Transverse colon (tissue), 4 donors: ENCODE measurements around the gene DDI2. TPM values are rescaled to one million over a fixed set of nuclear protein-coding genes. Genes with fewer than 3 reads are reported as not detected.

Source experiments
- DNase-seq: peaks from one replicate; pipeline ENCODE4 v3.0.0-alpha.2; 2019
- H3K27ac ChIP-seq, 4 donors: fragments of 200-600 bp; sonication (generic); 2 replicates each; pipeline ENCODE4 v1.5.1; 2016 to 2018; ENCODE audit warnings: inconsistent platforms in 4 of 4
- H3K27me3 ChIP-seq: fragments of 200-600 bp; sonication (generic); 2 replicates; pipeline ENCODE4 v1.5.1; 2017; ENCODE audit warnings: inconsistent platforms
- H3K36me3 ChIP-seq, 4 donors: fragments of 200-600 bp; sonication (generic); 2 replicates each; pipeline ENCODE4 v1.5.1; 2017 to 2019; ENCODE audit warnings: inconsistent platforms in 4 of 4
- H3K4me1 ChIP-seq, 4 donors: fragments of 200-600 bp; sonication (generic); 2 replicates each; pipeline ENCODE4 v1.5.1; 2017 to 2020; ENCODE audit warnings: inconsistent platforms in 4 of 4
- H3K4me3 ChIP-seq, 4 donors: fragments of 200-600 bp; sonication (generic); 1 replicate in 1 of 4; 2 replicates in 3 of 4; pipeline versions ENCODE4 v1.5.1 to v1.6.1; 2017 to 2019; ENCODE audit warnings: inconsistent platforms in 4 of 4
- H3K9me3 ChIP-seq, 2 donors: fragments of 200-600 bp; sonication (generic); 2 replicates each; pipeline ENCODE4 v1.5.1; 2017 to 2019; ENCODE audit warnings: inconsistent platforms in 2 of 2
- EP300 ChIP-seq: sonication (generic); formaldehyde crosslinking; IDR thresholded peaks from one replicate; pipeline ENCODE4 v1.6.1; 2017; ENCODE audit warnings: antibody characterized with exemption, low read depth
- POLR2A ChIP-seq: fragments of 450-650 bp; IDR thresholded peaks from one replicate; pipeline ENCODE4 v1.6.1; 2016; ENCODE audit warnings: antibody characterized with exemption, mild to moderate bottlenecking, moderate library complexity
- POLR2AphosphoS5 ChIP-seq, 3 donors: sonication (generic); formaldehyde crosslinking; IDR thresholded peaks; one replicate each; pipeline ENCODE4 v1.6.1; 2016; ENCODE audit warnings: antibody characterized with exemption in 3 of 3
- WGBS, 2 donors: methylation state at CpG; one replicate each; pipeline ENCODE4 v1.1.5; 2018; ENCODE audit warnings: low coverage in 1 of 2; 5-methylcytosine and 5-hydroxymethylcytosine counted together
- in situ Hi-C, 4 donors: fragments of 200-750 bp; cut with MboI; loops; one replicate each; pipeline versions ENCODE4 v1.15.0 to v1.15.1; 2017; ENCODE audit warnings: low sequenced_read_pairs in 3 of 4, low pct_ligation_motif_present in 1 of 4, low pct_unique_long_range_greater_than_20kb in 1 of 4
- intact Hi-C: fragments of 100-400 bp; cut with DNase I; formaldehyde crosslinking; loops from one replicate; pipeline ENCODE4 v1.15.1; 2023; ENCODE audit warnings: low total_unique reads
- total RNA-seq, 4 donors: library from RNA; depleted of rRNA; stranded (reverse); fragments of >200 nt; gene quantifications; one replicate each; pipeline ENCODE4 v1.1.0, GENCODE V29; 2016
- TF ChIP-seq, protein P1 (sequence below), 5 experiments: fragments of 200-600 bp in 3 of 5; fragments of 450-650 bp in 2 of 5; sonication (generic) in 3 of 5; IDR thresholded peaks; 1 replicate in 2 of 5; 2 replicates in 3 of 5; pipeline ENCODE4 v1.5.1; 2016 to 2017; ENCODE audit warnings: antibody characterized with exemption in 5 of 5, inconsistent platforms in 3 of 5, mild to moderate bottlenecking in 2 of 5, moderate library complexity in 1 of 5

Gene DDI2
- total RNA-seq, 4 donors from 2014 or later = 28.1 to 95.4 (median 42.9) TPM

DNA sequence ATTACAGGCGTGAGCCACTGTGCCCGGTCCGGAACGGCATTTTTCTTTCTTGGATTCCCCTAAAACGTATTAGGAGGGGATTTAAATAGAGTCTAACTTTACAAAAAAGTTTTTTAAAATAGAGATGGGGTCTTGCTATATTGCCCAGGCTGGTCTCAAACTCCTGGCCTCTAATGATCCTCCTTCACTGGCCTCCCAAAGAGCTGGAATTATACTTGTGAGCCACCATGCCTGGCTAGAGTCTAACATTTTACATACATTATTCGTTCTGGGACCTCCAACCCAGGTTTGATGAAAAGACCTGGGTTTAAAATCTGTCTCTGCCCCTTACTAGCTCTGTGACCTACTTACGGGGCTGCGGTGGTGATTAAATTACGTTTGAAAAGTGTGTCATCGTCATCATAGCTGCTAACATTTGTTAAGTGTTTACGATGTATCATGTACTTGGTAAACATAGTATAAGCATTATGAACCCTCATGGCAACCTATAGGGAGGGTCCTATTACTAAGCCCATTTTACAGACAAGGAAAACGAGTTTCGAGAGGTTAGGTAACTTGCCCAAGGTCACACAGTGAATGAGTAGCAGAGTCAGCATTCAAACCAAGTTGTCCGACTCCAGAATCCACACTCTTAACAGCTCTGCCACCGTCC lies 91.4 kb downstream of the DDI2 start:
- H3K27me3 ChIP-seq = no peaks in the 10 kb centered on the region
- no peaks in the 10 kb centered on the region for H3K9me3 ChIP-seq
- H3K4me1 ChIP-seq = peaks cover 3 to 25% (median 10%) of the 10 kb centered on the region in 4 donors
- intact Hi-C loops = no loop called here
- DNase-seq = no peak
- WGBS, 2 donors = 82 to 88% methylated on average over 10 to 15 of the region's 15 CpGs
- no peak overlapping the region for H3K27ac ChIP-seq
- no peaks in the 10 kb centered on the region for H3K36me3 ChIP-seq
- no peak overlapping the region for H3K4me3 ChIP-seq
- in situ Hi-C loops = no loop called here
- TF ChIP-seq EP300 (no peak), POLR2A (no peak), POLR2AphosphoS5 (IDR thresholded peaks at IDR 0.05) (no peak)
- TF ChIP-seq, protein P1, sequence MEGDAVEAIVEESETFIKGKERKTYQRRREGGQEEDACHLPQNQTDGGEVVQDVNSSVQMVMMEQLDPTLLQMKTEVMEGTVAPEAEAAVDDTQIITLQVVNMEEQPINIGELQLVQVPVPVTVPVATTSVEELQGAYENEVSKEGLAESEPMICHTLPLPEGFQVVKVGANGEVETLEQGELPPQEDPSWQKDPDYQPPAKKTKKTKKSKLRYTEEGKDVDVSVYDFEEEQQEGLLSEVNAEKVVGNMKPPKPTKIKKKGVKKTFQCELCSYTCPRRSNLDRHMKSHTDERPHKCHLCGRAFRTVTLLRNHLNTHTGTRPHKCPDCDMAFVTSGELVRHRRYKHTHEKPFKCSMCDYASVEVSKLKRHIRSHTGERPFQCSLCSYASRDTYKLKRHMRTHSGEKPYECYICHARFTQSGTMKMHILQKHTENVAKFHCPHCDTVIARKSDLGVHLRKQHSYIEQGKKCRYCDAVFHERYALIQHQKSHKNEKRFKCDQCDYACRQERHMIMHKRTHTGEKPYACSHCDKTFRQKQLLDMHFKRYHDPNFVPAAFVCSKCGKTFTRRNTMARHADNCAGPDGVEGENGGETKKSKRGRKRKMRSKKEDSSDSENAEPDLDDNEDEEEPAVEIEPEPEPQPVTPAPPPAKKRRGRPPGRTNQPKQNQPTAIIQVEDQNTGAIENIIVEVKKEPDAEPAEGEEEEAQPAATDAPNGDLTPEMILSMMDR (IDR thresholded peaks at IDR 0.05) = no peak

DNA sequence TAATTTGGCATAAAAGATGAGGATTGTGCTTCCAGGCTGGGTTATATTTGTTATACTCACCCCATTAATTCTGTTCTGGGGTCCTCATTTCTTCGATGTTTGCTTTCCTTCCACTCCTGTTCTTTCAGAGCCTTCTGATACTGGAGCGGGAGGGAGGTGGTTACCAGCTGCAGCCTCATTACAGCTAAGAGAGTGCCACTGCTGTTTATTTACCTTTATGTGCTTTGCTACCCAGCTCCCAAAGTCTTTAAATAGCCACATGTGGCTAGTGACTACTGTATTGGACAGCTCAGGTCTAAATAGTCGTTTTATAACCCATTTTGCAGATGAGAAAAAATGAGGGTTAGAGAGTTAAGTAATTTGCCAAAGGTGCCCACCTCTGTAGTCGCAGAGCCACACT lies 92.0 kb downstream of the DDI2 start:
- no peak overlapping the region for H3K4me3 ChIP-seq
- TF ChIP-seq POLR2A (no peak), POLR2AphosphoS5 (IDR thresholded peaks at IDR 0.05) (no peak), EP300 (no peak)
- TF ChIP-seq, protein P1 (IDR thresholded peaks at IDR 0.05) = no peak
- H3K27ac ChIP-seq = no peak overlapping the region
- peaks cover 3 to 25% (median 4%) of the 10 kb centered on the region in 4 donors for H3K4me1 ChIP-seq
- H3K27me3 ChIP-seq = no peaks in the 10 kb centered on the region
- WGBS, 2 donors = 92 to 100% methylated on average over 1 to 4 of the region's 4 CpGs
- intact Hi-C loops (no loop called here), in situ Hi-C loops (no loop called here)
- no peak for DNase-seq
- no peaks in the 10 kb centered on the region for H3K9me3 ChIP-seq
- no peaks in the 10 kb centered on the region for H3K36me3 ChIP-seq

DNA sequence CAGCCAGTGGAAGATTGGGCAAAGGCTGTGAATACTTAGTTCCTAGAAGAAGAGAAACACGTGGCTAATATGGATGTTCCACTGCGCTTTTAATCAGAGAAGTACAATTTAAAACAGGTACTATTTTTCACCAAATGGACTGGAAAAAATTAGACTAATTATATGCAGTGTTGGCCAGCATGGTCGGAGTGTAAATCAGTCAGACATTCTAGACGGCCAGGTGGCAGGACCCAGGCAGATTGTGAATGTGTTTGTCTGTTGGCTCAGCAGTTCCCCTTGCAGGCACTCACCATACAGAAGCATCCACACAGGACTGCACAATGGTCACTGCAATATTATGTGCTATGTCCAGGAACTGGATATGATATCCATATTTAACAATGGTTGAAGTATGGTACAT lies 94.9 kb downstream of the DDI2 start:
- Histone ChIP-seq H3K4me3 (no peak overlapping the region), H3K9me3 (no peaks in the 10 kb centered on the region), H3K27ac (no peak overlapping the region), H3K27me3 (no peaks in the 10 kb centered on the region), H3K4me1 (peaks cover 0 to 24% (median 8%) of the 10 kb centered on the region in 4 donors), H3K36me3 (peaks cover 0 to 10% (median 1%) of the 10 kb centered on the region in 4 donors)
- TF ChIP-seq POLR2A = no peak
- TF ChIP-seq, protein P1 (IDR thresholded peaks at IDR 0.05) = no peak
- TF ChIP-seq EP300 = no peak
- TF ChIP-seq POLR2AphosphoS5 (IDR thresholded peaks at IDR 0.05) = no peak
- in situ Hi-C loops (no loop called here), intact Hi-C loops (no loop called here)
- WGBS, 2 donors = 71% methylated on average over 2 to 4 of the region's 4 CpGs
- DNase-seq = no peak

DNA sequence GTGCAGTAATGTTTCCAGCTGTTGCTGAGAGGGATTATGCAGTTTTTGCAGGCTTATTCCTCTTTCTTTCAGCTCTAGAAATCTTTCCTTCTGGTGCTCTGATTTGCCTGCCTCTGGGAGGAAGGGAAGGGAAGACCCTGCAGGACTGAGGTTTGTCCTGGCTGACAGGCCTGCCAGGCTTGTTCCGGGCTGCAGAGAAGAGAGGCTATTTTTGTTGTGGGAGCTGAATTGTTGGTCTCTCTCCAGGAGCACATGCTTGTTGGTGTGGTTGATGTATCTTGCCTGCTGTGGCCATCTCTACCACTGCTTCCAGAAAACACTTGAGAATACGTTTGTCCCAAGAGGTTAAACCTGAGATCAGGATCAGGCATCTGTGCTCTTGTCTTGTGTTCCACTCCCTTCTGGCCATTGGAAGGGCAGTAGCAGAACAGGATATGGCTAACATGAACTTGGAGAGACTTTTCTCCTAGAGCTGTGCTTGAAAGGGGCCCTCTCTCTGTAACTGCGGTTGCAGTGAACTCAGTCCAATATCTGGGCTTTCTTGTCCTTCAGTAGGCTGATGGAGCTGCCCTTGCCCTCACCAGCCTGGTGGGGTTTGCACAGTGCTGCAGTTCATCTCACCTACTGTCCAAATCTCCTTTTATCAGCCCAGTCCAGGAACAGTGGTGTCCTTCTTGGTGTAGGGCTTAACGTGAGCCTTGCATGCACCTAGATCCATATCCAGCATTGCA lies 97.3 kb downstream of the DDI2 start:
- in situ Hi-C loops (no loop called here), intact Hi-C loops (no loop called here)
- TF ChIP-seq POLR2AphosphoS5 (IDR thresholded peaks at IDR 0.05) (peak in 1 of 3 donors; percentile 19), EP300 (no peak), POLR2A (no peak)
- TF ChIP-seq, protein P1 (IDR thresholded peaks at IDR 0.05) = no peak
- H3K27me3 ChIP-seq = no peaks in the 10 kb centered on the region
- 66% methylated on average over 3 of the region's 4 CpGs; no CpG with 5 or more reads in 1 of the 2 donors for WGBS, 2 donors
- no peak for DNase-seq
- peaks cover 0 to 23% (median 8%) of the 10 kb centered on the region in 4 donors for H3K4me1 ChIP-seq
- peaks cover 0 to 27% (median 4%) of the 10 kb centered on the region in 4 donors for H3K36me3 ChIP-seq
- peak overlapping the region; percentile 1 to 74 (median 5) for H3K27ac ChIP-seq
- no peaks in the 10 kb centered on the region for H3K9me3 ChIP-seq
- no peak overlapping the region for H3K4me3 ChIP-seq
